CD14-positive monocyte (primary cell): ENCODE data around the gene SAG. TPM values are rescaled to one million over a fixed set of nuclear protein-coding genes. Genes with fewer than 3 reads are reported as not detected.

Experiments
- DNase-seq, 3 donors: peaks; one replicate each; pipeline ENCODE4 v3.0.0-alpha.2; 2011 to 2022
- H2AFZ ChIP-seq: 2 replicates; pipeline ENCODE4 v1.6.0; 2012; ENCODE audit warnings: mild to moderate bottlenecking, low read depth, low read length, inconsistent platforms; ENCODE audit not compliant: insufficient read depth, poor library complexity, severe bottlenecking
- H3K27ac ChIP-seq, 2 donors: 1 replicate in 1 of 2; 2 replicates in 1 of 2; pipeline ENCODE4 v1.5.1; 2012 to 2013; ENCODE audit warnings: low read length in 2 of 2, control low read depth in 1 of 2, inconsistent platforms in 1 of 2, low read depth in 1 of 2, mild to moderate bottlenecking in 1 of 2
- H3K27me3 ChIP-seq, 2 donors: one replicate each; pipeline versions ENCODE4 v1.6.0 to v1.6.1; 2011 to 2013; ENCODE audit warnings: low read length in 2 of 2; ENCODE audit not compliant: control insufficient read depth in 2 of 2, insufficient read depth in 2 of 2
- H3K36me3 ChIP-seq, 2 donors: replicated peaks in 1 of 2; 1 replicate in 1 of 2; 2 replicates in 1 of 2; pipeline versions ENCODE4 v1.5.1 to v1.6.1; 2012 to 2013; ENCODE audit warnings: low read length in 2 of 2, control low read depth in 1 of 2, inconsistent platforms in 1 of 2, mild to moderate bottlenecking in 1 of 2; ENCODE audit not compliant: insufficient read depth in 2 of 2, control insufficient read depth in 1 of 2
- H3K4me1 ChIP-seq, 2 donors: 1 replicate in 1 of 2; 2 replicates in 1 of 2; pipeline versions ENCODE4 v1.5.1 to v1.6.1; 2012 to 2013; ENCODE audit warnings: low read length in 2 of 2, control low read depth in 1 of 2, inconsistent platforms in 1 of 2, mild to moderate bottlenecking in 1 of 2, moderate library complexity in 1 of 2; ENCODE audit not compliant: insufficient read depth in 2 of 2, control insufficient read depth in 1 of 2
- H3K4me2 ChIP-seq: replicated peaks from 2 replicates; pipeline ENCODE3; 2012; ENCODE audit warnings: low read length, moderate library complexity, mild to moderate bottlenecking; ENCODE audit not compliant: poor library complexity, severe bottlenecking; ENCODE audit errors: extremely low read depth
- H3K4me3 ChIP-seq, 3 experiments: fragments of 200-600 bp in 1 of 3; sonication (generic) in 1 of 3; replicated peaks in 1 of 3; 1 replicate in 2 of 3; 2 replicates in 1 of 3; pipeline ENCODE4 v1.5.1; 2011 to 2013; ENCODE audit warnings: low read length in 3 of 3, mild to moderate bottlenecking in 3 of 3, control low read depth in 2 of 3, low read depth in 2 of 3, inconsistent platforms in 1 of 3, moderate library complexity in 1 of 3
- H3K79me2 ChIP-seq: 2 replicates; pipeline ENCODE4 v1.6.0; 2012; ENCODE audit warnings: mild to moderate bottlenecking, control low read depth, inconsistent platforms, low read length, moderate library complexity; ENCODE audit not compliant: insufficient read depth
- H3K9ac ChIP-seq: 2 replicates; pipeline ENCODE4 v1.6.0; 2017; ENCODE audit warnings: low read length, mild to moderate bottlenecking; ENCODE audit not compliant: insufficient read depth, poor library complexity, severe bottlenecking
- H3K9me3 ChIP-seq, 2 donors: replicated peaks in 1 of 2; 1 replicate in 1 of 2; 2 replicates in 1 of 2; pipeline versions ENCODE4 v1.5.1 to v1.6.1; 2012 to 2013; ENCODE audit warnings: low read length in 2 of 2, control low read depth in 1 of 2; ENCODE audit not compliant: control insufficient read depth in 1 of 2, insufficient read depth in 1 of 2
- H4K20me1 ChIP-seq: 2 replicates; pipeline ENCODE4 v1.6.0; 2012; ENCODE audit warnings: mild to moderate bottlenecking, low read length, control low read depth, moderate library complexity; ENCODE audit not compliant: insufficient read depth
- H3K27ac Mint-ChIP-seq, 7 donors: one replicate each; pipeline ENCODE4 v1.8.0; 2020; ENCODE audit warnings: mild to moderate bottlenecking in 7 of 7, mixed read lengths in 7 of 7, moderate library complexity in 6 of 7, inconsistent platforms in 2 of 7
- H3K27me3 Mint-ChIP-seq, 3 donors: one replicate each; pipeline ENCODE4 v1.8.0; 2021 to 2022; ENCODE audit warnings: low read depth in 3 of 3, mild to moderate bottlenecking in 3 of 3, mixed read lengths in 3 of 3, moderate library complexity in 3 of 3, inconsistent platforms in 1 of 3
- H3K36me3 Mint-ChIP-seq, 2 donors: one replicate each; pipeline ENCODE4 v1.8.0; 2020; ENCODE audit warnings: mixed read lengths in 2 of 2, inconsistent platforms in 1 of 2, mild to moderate bottlenecking in 1 of 2
- H3K4me1 Mint-ChIP-seq: one replicate; pipeline ENCODE4 v1.8.0; 2020; ENCODE audit warnings: mild to moderate bottlenecking, mixed read lengths
- H3K4me3 Mint-ChIP-seq, 2 donors: one replicate each; pipeline ENCODE4 v1.8.0; 2020; ENCODE audit warnings: mild to moderate bottlenecking in 2 of 2, mixed read lengths in 2 of 2, moderate library complexity in 1 of 2
- H3K9me3 Mint-ChIP-seq, 7 donors: one replicate each; pipeline ENCODE4 v1.8.0; 2020 to 2022; ENCODE audit warnings: mixed read lengths in 7 of 7, mild to moderate bottlenecking in 6 of 7, moderate library complexity in 6 of 7, inconsistent platforms in 2 of 7
- WGBS: methylation state at CpG from one replicate; pipeline ENCODE4 v1.1.5; 2013; ENCODE audit warnings: missing lambda C conversion rate; ENCODE audit not compliant: insufficient coverage; 5-methylcytosine and 5-hydroxymethylcytosine counted together
- intact Hi-C, 2 donors: fragments of 100-400 bp; cut with micrococcal nuclease; formaldehyde crosslinking; loops; one replicate each; pipeline versions ENCODE4 v1.15.0 to v1.15.1; 2023
- polyA plus RNA-seq, 3 donors: library from polyadenylated mRNA; depleted of rRNA in 1 of 3; unstranded in 2 of 3; stranded (reverse) in 1 of 3; fragments of 300-500 nt in 2 of 3; fragments of >200 nt in 1 of 3; fragmentation: Illumina TruSeq in 2 of 3; gene quantifications; 1 replicate in 2 of 3; 2 replicates in 1 of 3; pipeline ENCODE4 v1.2.3, GENCODE V29; 2012 to 2021
- TF ChIP-seq, protein P1 (sequence below): fragments of 200-600 bp; IDR thresholded peaks from one replicate; pipeline ENCODE4 v1.8.0; 2022; ENCODE audit warnings: antibody characterized with exemption, mild to moderate bottlenecking

The SAG gene
- polyA plus RNA-seq, 3 donors, result 0.04 to 0.87 TPM; not detected in 1

- Histone ChIP-seq H3K27ac (peak overlapping the region in 1 of 2 donors; percentile 52), H3K9ac (no peak overlapping the region), H4K20me1 (peaks cover 97% of the 10 kb centered on the region), H3K79me2 (peaks cover 96% of the 10 kb centered on the region), H3K4me1 (peaks cover 17 to 19% of the 10 kb centered on the region in 2 donors), H3K9me3 (no peaks in the 10 kb centered on the region), H2AFZ (no peak overlapping the region), H3K4me2 (no peak overlapping the region), H3K36me3 (peaks cover 31 to 53% of the 10 kb centered on the region in 2 donors), H3K27me3 (no peaks in the 10 kb centered on the region), H3K4me3 (no peak overlapping the region)
- WGBS, result 15% methylated on average over 9 of the region's 14 CpGs
- Mint-ChIP-seq H3K4me3 (no peak overlapping the region), H3K27me3 (no peaks in the 10 kb centered on the region), H3K27ac (peak overlapping the region in 3 of 7 donors; percentile 3 to 65 (median 26)), H3K4me1 (peaks cover 41% of the 10 kb centered on the region), H3K36me3 (peaks cover 55 to 69% of the 10 kb centered on the region in 2 donors), H3K9me3 (no peaks in the 10 kb centered on the region)
- intact Hi-C loops, result no loop called here
- TF ChIP-seq, protein P1, sequence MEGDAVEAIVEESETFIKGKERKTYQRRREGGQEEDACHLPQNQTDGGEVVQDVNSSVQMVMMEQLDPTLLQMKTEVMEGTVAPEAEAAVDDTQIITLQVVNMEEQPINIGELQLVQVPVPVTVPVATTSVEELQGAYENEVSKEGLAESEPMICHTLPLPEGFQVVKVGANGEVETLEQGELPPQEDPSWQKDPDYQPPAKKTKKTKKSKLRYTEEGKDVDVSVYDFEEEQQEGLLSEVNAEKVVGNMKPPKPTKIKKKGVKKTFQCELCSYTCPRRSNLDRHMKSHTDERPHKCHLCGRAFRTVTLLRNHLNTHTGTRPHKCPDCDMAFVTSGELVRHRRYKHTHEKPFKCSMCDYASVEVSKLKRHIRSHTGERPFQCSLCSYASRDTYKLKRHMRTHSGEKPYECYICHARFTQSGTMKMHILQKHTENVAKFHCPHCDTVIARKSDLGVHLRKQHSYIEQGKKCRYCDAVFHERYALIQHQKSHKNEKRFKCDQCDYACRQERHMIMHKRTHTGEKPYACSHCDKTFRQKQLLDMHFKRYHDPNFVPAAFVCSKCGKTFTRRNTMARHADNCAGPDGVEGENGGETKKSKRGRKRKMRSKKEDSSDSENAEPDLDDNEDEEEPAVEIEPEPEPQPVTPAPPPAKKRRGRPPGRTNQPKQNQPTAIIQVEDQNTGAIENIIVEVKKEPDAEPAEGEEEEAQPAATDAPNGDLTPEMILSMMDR, result no peak
- no peak for DNase-seq
Observed at GRCh38 chr2:233385489-233386044, 78.0 kb downstream of the SAG start.

- Mint-ChIP-seq H3K4me1 (peaks cover 31% of the 10 kb centered on the region), H3K27ac (peak overlapping the region in 6 of 7 donors; percentile 3 to 85 (median 51)), H3K36me3 (peaks cover 55 to 69% of the 10 kb centered on the region in 2 donors), H3K27me3 (no peaks in the 10 kb centered on the region), H3K9me3 (no peaks in the 10 kb centered on the region), H3K4me3 (no peak overlapping the region)
- Histone ChIP-seq H3K9ac (no peak overlapping the region), H3K9me3 (no peaks in the 10 kb centered on the region), H3K4me1 (peaks cover 15 to 17% of the 10 kb centered on the region in 2 donors), H2AFZ (no peak overlapping the region), H3K79me2 (peaks cover 95% of the 10 kb centered on the region), H3K27ac (peak overlapping the region in 1 of 2 donors; percentile 58), H3K36me3 (peaks cover 39 to 62% of the 10 kb centered on the region in 2 donors), H3K4me2 (no peak overlapping the region), H4K20me1 (peaks cover 96% of the 10 kb centered on the region), H3K4me3 (no peak overlapping the region), H3K27me3 (no peaks in the 10 kb centered on the region)
- DNase-seq, result no peak
- 71% methylated on average over 8 of the region's 13 CpGs for WGBS
- TF ChIP-seq, protein P1, result no peak
- intact Hi-C loops, result no loop called here
Observed at GRCh38 chr2:233386382-233387041, 78.9 kb downstream of the SAG start.
